A673 (cell line): ENCODE measurements around the gene ZNF493. TPM values are rescaled to one million over a fixed set of nuclear protein-coding genes. Genes with fewer than 3 reads are reported as not detected.

Experiments used
- BruUV-seq: library from RNA; stranded (reverse); fragments of 400-500 nt; replicated peaks from 2 replicates; lab custom pipeline; 2021; lab: Mats Ljungman, UMichigan
- CTCF ChIA-PET: fragments of 300-600 bp; sonication (Branson Sonifier 250); formaldehyde crosslinking; loops from one replicate; lab custom pipeline; 2022; ENCODE audit warnings: antibody characterized with exemption; lab: Charles Lee
- POLR2A ChIA-PET: fragments of 300-600 bp; sonication (Branson Sonifier 250); formaldehyde crosslinking; loops from one replicate; lab custom pipeline; 2022; ENCODE audit warnings: antibody characterized with exemption; ENCODE audit not compliant: low non-redundant PET; lab: Charles Lee
- DNase-seq: peaks from one replicate; pipeline ENCODE4 v3.0.0-alpha.2; 2015; ENCODE audit warnings: low spot score
- H3K27ac ChIP-seq: fragments of 200-600 bp; sonication (generic); 2 replicates; pipeline ENCODE4 v1.5.1; 2016; ENCODE audit warnings: mixed run types, low read depth, mild to moderate bottlenecking, mixed read lengths, antibody characterized with exemption, low read length; ENCODE audit not compliant: poor library complexity, severe bottlenecking
- H3K27me3 ChIP-seq: fragments of 200-600 bp; sonication (generic); replicated peaks from 2 replicates; pipeline ENCODE4 v1.6.1; 2017; ENCODE audit warnings: mixed run types, low read depth, mild to moderate bottlenecking, mixed read lengths, antibody characterized with exemption, low read length; ENCODE audit not compliant: insufficient read depth, poor library complexity
- H3K36me3 ChIP-seq: fragments of 200-600 bp; sonication (generic); 2 replicates; pipeline ENCODE4 v1.6.1; 2016; ENCODE audit warnings: mixed run types, mild to moderate bottlenecking, mixed read lengths, antibody characterized with exemption, low read length; ENCODE audit not compliant: insufficient read depth, poor library complexity, severe bottlenecking
- H3K4me1 ChIP-seq: fragments of 200-600 bp; sonication (generic); 2 replicates; pipeline ENCODE4 v1.6.1; 2017; ENCODE audit warnings: mixed run types, mild to moderate bottlenecking, mixed read lengths, antibody characterized with exemption, low read length; ENCODE audit not compliant: insufficient read depth, poor library complexity, severe bottlenecking
- H3K4me3 ChIP-seq: fragments of 200-600 bp; sonication (generic); 2 replicates; pipeline ENCODE4 v1.5.1; 2016; ENCODE audit warnings: low read depth, mixed run types, mild to moderate bottlenecking, mixed read lengths, low read length; ENCODE audit not compliant: poor library complexity, severe bottlenecking
- H3K9me3 ChIP-seq: fragments of 200-600 bp; sonication (generic); 2 replicates; pipeline ENCODE4 v1.6.1; 2016; ENCODE audit warnings: mixed run types, low read depth, mild to moderate bottlenecking, mixed read lengths, antibody characterized with exemption, low read length; ENCODE audit not compliant: poor library complexity, severe bottlenecking
- EZH2 ChIP-seq: fragments of 200-600 bp; sonication (generic); IDR thresholded peaks from 2 replicates; pipeline ENCODE4 v1.6.1; 2017; ENCODE audit warnings: borderline replicate concordance, low read depth, mild to moderate bottlenecking, mixed read lengths, antibody characterized with exemption, low read length; ENCODE audit not compliant: poor library complexity, severe bottlenecking
- intact Hi-C: fragments of 100-400 bp; cut with micrococcal nuclease; formaldehyde crosslinking; loops from one replicate; pipeline ENCODE4 v1.10.0; 2022; ENCODE audit not compliant: unreplicated experiment
- total RNA-seq: library from RNA; stranded (reverse); gene quantifications from 2 replicates; pipeline ENCODE4 v1.2.3, GENCODE V29; 2021
- TF ChIP-seq, protein P1 (sequence below): fragments of 300-800, 200-600 bp; sonication (generic); conservative IDR thresholded peaks from 2 replicates; pipeline ENCODE4 v1.5.1; 2017; ENCODE audit warnings: low read depth, mild to moderate bottlenecking, antibody characterized with exemption, low read length, moderate library complexity, mixed read lengths

Gene ZNF493
- total RNA-seq, 1 experiment from 2014 or later = 5.5 TPM

DNA sequence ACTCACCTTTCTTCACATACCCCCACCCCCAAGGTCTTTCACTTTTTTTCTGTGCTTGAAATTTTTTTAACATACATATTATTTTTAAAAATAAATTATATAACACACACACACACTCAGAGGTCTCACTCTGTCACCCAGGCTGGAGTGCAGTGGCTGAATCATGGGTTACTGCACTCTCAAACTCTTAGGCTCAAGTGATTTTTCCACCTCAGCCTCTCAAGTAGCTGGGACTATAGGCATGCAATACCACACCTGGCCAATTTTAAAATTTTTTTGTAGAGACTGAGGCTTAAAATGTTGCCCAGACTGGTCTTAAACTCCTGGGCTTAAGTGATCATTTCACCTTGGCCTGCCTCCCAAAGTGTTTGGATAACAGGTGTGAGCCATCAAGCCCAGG is 75.6 kb downstream of the ZNF493 start:
- intact Hi-C loops = no loop called here
- peaks cover 28% of the 10 kb centered on the region for H3K9me3 ChIP-seq
- H3K4me1 ChIP-seq = no peaks in the 10 kb centered on the region
- ChIA-PET POLR2A (no interaction called here), CTCF (no interaction called here)
- DNase-seq = no peak
- TF ChIP-seq EZH2 = no peak
- TF ChIP-seq, protein P1, sequence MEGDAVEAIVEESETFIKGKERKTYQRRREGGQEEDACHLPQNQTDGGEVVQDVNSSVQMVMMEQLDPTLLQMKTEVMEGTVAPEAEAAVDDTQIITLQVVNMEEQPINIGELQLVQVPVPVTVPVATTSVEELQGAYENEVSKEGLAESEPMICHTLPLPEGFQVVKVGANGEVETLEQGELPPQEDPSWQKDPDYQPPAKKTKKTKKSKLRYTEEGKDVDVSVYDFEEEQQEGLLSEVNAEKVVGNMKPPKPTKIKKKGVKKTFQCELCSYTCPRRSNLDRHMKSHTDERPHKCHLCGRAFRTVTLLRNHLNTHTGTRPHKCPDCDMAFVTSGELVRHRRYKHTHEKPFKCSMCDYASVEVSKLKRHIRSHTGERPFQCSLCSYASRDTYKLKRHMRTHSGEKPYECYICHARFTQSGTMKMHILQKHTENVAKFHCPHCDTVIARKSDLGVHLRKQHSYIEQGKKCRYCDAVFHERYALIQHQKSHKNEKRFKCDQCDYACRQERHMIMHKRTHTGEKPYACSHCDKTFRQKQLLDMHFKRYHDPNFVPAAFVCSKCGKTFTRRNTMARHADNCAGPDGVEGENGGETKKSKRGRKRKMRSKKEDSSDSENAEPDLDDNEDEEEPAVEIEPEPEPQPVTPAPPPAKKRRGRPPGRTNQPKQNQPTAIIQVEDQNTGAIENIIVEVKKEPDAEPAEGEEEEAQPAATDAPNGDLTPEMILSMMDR = no peak
- no TSS peak for BruUV-seq
- no peak overlapping the region for H3K4me3 ChIP-seq
- H3K27ac ChIP-seq = no peak overlapping the region
- H3K27me3 ChIP-seq = no peaks in the 10 kb centered on the region
- H3K36me3 ChIP-seq = no peaks in the 10 kb centered on the region

DNA sequence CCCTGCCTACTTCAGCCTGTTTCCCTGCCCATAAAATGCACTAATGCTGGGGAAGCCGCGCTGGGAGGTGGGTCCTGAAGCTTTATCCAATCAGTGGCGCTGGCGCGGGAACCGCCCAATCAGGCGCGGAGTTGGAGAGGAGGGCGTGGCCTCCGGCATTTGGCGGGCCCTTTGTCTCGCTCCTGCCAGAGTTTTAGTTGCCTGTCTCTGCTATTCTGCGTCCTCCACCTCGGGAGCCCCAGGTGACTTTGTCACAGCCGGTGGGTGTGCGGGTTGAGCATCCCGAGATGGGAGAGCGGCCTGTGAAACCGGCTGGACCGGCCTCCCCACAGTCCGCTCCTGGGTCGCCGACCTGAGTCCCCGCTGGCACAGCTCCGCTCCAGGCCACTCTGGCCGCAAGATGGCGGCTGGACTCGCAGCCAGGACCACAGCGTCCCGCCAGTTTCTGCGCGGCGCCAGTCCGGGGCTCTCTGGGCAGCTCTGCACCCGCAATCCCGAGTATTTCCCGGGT is 77.8 kb downstream of the ZNF493 start:
- H3K4me1 ChIP-seq = no peaks in the 10 kb centered on the region
- H3K27ac ChIP-seq = no peak overlapping the region
- H3K4me3 ChIP-seq = no peak overlapping the region
- POLR2A ChIA-PET = no interaction called here
- TF ChIP-seq, protein P1 = no peak
- TF ChIP-seq EZH2 = no peak
- H3K9me3 ChIP-seq = peaks cover 29% of the 10 kb centered on the region
- DNase-seq = no peak
- CTCF ChIA-PET = no interaction called here
- intact Hi-C loops = no loop called here
- H3K27me3 ChIP-seq = no peaks in the 10 kb centered on the region
- no TSS peak for BruUV-seq
- H3K36me3 ChIP-seq = no peaks in the 10 kb centered on the region

Other genes with a start within 250 kb of the ZNF493 start
- 9.4 and 9.7 TPM in 2 replicates for gene ZNF708, start 67.7 kb upstream of the ZNF493 start, total RNA-seq
- gene ZNF738, start 38.1 kb upstream of the ZNF493 start, total RNA-seq = 26.3 and 27.2 TPM in 2 replicates
- gene ZNF429, start 108.5 kb downstream of the ZNF493 start, total RNA-seq = 0.90 TPM in 1 of 2 replicates, not detected in the other